Stimulated activated naive CD8-positive, alpha-beta T cell treated with anti-CD3 and anti-CD28 coated beads, Interleukin-15, Interleukin-2, amounts not matched to agents 100 ng/mL and 50 ng/mL, for 24 hours (primary cell): ENCODE data around the gene POTEM.
"Not testable (repeated sequence)": the region's sequence is repeated elsewhere in the genome, so short reads cannot be mapped to it uniquely, and the experiment has no call there.

Experiments
- H3K27ac Mint-ChIP-seq: one replicate; pipeline ENCODE4 v1.8.0; 2021; ENCODE audit warnings: mild to moderate bottlenecking, mixed read lengths
- H3K27me3 Mint-ChIP-seq: one replicate; pipeline ENCODE4 v1.8.0; 2021; ENCODE audit warnings: mixed read lengths
- H3K36me3 Mint-ChIP-seq: one replicate; pipeline ENCODE4 v1.8.0; 2021; ENCODE audit warnings: low read depth, mixed read lengths
- H3K4me1 Mint-ChIP-seq: one replicate; pipeline ENCODE4 v1.8.0; 2021; ENCODE audit warnings: low read depth, mixed read lengths
- H3K4me3 Mint-ChIP-seq: one replicate; pipeline ENCODE4 v1.8.0; 2021; ENCODE audit warnings: mild to moderate bottlenecking, mixed read lengths
- H3K9me3 Mint-ChIP-seq: one replicate; pipeline ENCODE4 v1.8.0; 2021; ENCODE audit warnings: mixed read lengths

POTEM gene

DNA sequence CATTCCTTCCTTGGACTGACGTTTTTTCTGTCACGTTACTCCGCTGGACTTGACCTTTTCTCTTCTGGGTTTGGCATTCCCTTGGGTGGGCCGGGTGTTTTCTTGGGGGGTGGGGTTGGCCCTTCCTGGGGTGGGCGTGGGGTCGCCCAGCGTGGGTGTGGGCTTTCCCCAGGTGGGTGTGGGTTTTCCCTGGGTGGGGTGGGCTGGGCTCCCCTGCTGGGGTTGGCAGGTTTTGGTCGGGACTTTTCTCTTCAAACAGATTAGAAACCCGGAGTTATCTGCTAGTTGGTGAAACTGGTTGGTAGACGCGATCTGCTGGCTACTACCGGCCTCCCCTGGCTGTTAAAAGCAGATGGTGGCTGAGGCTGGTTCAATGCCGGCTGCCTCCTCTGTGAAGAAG lies at the start of gene POTEM:
Gene POTEM (plus strand): TSS at position 301 of the 400 bp plus-strand sequence. CDS start 52 bp downstream, at position 353.
- H3K9me3 Mint-ChIP-seq, H3K4me1 Mint-ChIP-seq, H3K27ac Mint-ChIP-seq, H3K4me3 Mint-ChIP-seq, H3K27me3 Mint-ChIP-seq, H3K36me3 Mint-ChIP-seq: not testable (repeated sequence)

DNA sequence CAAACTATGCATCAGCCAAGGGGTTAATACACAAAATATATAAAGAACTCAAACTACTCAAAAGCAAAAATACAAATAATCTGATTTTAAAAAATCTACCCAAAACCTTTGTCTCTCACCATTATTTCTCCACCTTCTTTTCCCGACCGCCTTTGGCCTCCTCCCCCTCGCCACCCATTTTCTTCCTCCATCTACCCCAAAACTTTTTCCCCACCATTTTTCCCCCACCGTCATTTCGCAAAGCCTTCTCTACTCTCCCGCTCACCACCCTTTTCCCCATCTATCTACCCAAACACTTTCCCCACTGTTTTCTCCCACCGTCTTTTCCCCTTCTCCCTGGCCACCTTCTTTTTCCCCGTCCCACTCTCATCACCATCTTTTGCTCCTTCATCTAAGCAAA lies 48.9 kb upstream of the POTEM start:
- not testable (repeated sequence) for H3K9me3 Mint-ChIP-seq, H3K36me3 Mint-ChIP-seq

DNA sequence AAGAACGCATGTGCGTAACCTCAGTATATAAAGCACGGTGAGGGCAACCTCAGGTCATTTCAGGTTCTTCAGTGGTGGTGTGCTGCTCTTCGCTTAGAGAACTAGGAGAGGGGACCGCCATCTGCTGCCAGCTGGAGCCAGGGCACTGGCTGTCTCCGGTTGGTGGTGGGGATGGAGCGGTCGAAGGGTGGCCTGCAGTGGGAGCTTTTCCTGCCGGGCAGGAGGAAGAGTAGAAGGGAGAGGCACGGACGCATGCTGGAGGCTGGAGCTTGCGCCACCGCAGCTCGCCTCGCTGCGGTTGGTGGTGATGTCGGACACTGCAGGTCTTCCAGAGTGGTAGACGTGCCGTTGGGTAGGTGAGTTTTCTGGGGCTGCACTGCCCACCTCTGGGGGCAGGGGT lies 47.2 kb upstream of the POTEM start:
- H3K27me3 Mint-ChIP-seq, H3K4me3 Mint-ChIP-seq, H3K36me3 Mint-ChIP-seq, H3K4me1 Mint-ChIP-seq, H3K9me3 Mint-ChIP-seq, H3K27ac Mint-ChIP-seq: not testable (repeated sequence)

More for the DNA sequence above, 48.9 kb upstream of the POTEM start:
- not testable (repeated sequence) for H3K4me1 Mint-ChIP-seq, H3K4me3 Mint-ChIP-seq, H3K27me3 Mint-ChIP-seq, H3K27ac Mint-ChIP-seq

DNA sequence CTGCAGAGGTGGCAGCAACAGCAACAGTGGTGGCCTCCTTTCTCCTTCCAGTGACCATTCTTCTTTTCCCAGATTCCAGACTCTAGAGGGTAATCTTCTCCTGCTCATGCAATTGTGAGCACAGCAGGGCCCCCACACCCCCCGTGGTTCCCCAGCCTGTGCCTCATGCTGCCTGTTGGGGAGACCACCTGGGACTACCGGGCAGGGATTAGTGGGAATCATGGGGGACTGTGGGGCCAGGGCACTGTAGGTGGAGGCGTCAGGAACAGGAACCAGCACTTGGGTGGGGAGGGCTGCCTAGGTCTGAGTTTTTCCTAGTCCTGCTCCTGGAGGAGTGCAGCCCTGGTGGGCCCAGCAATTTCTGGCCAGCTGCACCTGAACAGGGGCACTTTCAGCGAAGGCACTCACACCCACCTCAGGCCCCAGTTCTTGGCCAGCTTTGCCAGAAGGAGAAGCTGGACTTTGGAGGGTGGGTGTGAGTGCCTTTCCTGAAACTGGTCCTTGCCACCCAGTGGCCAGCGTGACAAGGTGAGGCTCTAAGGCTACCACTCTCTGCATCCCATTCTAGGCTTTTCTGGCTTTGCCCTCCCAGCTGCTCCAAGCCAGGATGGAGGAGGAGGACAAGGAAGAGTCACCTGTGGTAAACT lies 46.1 kb upstream of the POTEM start:
- H3K4me1 Mint-ChIP-seq, H3K9me3 Mint-ChIP-seq, H3K27ac Mint-ChIP-seq, H3K36me3 Mint-ChIP-seq, H3K27me3 Mint-ChIP-seq, H3K4me3 Mint-ChIP-seq: not testable (repeated sequence)

DNA sequence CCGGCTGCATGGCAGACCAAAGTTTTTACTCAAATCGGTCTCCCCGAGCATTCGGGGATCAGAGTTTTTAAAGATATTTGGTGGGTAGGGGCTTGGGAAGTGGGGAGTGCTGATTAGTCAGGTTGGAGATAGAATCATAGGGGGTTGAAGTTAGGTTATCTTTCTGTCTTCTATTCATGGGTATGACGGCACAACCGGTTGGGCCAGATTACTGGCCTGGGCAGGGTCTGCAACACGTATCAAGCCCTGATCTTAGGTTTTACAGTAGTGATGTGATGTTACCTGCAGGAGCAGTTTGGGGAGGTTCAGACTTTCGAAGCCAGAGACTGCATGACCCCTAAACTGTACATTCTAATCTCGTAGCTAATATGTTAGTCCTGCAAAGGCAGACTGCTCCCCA lies 30.4 kb upstream of the POTEM start:
- not testable (repeated sequence) for H3K9me3 Mint-ChIP-seq, H3K36me3 Mint-ChIP-seq, H3K27ac Mint-ChIP-seq, H3K4me3 Mint-ChIP-seq, H3K27me3 Mint-ChIP-seq, H3K4me1 Mint-ChIP-seq

DNA sequence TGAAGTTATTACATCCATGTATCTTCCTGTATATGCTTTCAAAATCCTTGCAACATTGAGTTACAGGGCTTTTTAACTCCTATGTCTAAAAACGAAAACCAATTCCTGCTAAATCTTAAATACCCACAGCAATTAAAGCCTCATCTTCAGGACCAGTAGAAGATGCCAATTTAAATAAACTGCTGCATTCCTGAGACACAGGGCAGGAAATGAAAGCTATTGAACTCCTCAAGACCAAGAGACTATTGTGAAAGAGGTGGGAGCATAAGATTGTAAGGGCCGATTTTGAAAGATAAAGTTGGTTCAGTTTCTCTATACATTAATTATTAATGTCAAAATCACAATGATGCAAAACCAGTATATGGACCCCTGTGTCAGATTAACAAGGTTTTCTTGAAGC lies 28.5 kb upstream of the POTEM start:
- not testable (repeated sequence) for H3K27ac Mint-ChIP-seq, H3K27me3 Mint-ChIP-seq, H3K9me3 Mint-ChIP-seq

DNA sequence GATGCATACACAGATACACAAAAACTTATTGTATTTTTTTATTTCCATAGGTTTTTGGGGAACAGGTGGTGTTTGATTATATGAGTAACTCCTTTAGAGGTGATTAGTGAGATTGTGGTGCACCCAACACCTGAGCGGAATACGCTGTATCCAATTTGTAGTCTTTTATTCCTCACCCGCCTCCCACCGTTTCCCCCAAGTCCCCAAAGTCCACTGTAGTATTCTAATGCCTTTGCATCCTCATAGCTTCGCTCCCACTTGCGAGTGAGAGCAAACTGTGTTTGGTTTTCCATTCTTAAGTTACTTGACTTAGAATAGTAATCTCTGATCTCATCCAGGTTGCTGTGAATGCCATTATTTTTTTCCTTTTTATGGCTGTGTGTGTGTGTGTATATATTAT lies 17.3 kb upstream of the POTEM start:
- not testable (repeated sequence) for H3K27me3 Mint-ChIP-seq, H3K36me3 Mint-ChIP-seq, H3K9me3 Mint-ChIP-seq, H3K4me1 Mint-ChIP-seq, H3K27ac Mint-ChIP-seq, H3K4me3 Mint-ChIP-seq

More for the DNA sequence above, 28.5 kb upstream of the POTEM start:
- not testable (repeated sequence) for H3K36me3 Mint-ChIP-seq, H3K4me3 Mint-ChIP-seq, H3K4me1 Mint-ChIP-seq

DNA sequence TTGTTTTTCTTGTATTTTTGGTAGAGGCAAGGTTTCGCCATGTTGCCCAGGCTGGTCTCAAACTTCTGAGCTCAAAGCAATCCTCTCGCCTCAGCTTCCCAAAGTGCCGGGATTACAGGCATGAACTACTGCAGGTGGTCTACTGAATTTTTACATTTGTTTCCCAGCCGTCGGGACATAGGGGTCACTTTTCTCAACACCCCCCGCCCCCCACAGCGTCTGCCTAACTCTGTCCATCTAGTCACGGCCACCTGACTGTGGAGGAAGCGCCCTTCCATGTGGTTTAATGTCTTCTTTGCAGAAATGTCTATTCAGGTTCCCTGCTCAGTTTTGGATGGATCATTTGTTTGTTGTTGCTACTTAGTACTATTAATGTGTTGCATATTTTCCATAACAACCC lies 14.1 kb upstream of the POTEM start:
- not testable (repeated sequence) for H3K4me1 Mint-ChIP-seq, H3K9me3 Mint-ChIP-seq, H3K27ac Mint-ChIP-seq, H3K4me3 Mint-ChIP-seq, H3K27me3 Mint-ChIP-seq, H3K36me3 Mint-ChIP-seq

DNA sequence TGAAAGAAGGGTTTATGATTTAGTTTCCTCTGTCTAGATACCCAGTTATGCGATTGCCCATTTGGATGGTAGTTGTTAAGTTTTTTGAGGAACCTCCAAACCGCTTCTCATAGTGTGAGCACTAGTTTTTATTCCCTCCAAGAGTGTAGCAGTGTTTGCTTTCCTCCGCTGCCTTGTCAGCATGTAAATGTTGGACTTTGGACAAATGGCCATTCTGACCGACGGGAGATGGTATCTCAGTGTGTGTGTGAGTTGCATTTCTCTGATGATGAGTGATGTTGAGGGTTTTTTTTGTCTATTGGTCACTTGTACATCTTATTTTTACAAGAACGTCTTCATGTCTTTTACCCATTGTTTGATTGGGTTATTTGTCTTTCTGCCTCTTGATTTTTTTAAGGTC lies 11.4 kb upstream of the POTEM start:
- not testable (repeated sequence) for H3K9me3 Mint-ChIP-seq, H3K4me1 Mint-ChIP-seq, H3K4me3 Mint-ChIP-seq, H3K27me3 Mint-ChIP-seq, H3K27ac Mint-ChIP-seq, H3K36me3 Mint-ChIP-seq

DNA sequence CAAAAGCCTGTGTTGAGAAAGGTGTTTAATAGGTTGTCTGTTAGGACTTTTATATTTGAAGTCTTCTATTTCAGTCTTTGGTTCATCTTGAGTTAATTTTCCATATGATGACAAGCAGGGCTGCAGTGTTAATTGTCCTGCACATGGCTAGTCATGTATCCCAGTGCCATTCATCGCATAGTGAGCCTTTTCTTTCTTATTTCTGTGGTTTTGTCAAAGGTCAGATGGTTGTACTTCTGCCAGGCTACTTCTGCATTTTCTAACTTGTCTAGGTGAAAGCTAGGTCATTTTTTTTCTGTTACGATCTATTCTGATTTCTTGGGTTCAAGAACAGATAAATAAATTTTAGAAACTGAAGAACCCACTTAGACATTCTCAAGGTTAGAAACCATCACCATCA lies 5.7 kb upstream of the POTEM start:
- not testable (repeated sequence) for H3K4me1 Mint-ChIP-seq, H3K4me3 Mint-ChIP-seq, H3K36me3 Mint-ChIP-seq, H3K27ac Mint-ChIP-seq, H3K9me3 Mint-ChIP-seq, H3K27me3 Mint-ChIP-seq

DNA sequence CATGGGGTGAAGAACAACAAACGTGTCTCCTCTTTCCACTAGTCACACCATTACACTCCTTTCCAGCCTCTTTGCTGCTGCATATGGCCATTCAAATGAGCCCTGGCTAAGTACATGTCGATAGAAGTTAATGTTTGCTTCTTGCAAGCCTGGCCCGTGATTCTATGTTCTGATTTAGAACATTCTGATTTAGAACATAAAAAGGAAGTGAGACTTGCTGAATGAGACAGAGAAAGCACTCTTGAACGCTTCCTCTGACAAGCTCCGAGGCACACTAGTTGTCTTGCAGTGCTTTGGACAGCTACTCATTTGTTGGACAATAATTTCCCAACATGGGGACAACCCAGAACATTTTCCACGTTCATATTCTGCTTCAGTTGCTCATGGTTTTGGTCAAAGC lies 5.1 kb upstream of the POTEM start:
- not testable (repeated sequence) for H3K4me1 Mint-ChIP-seq, H3K27me3 Mint-ChIP-seq, H3K9me3 Mint-ChIP-seq, H3K4me3 Mint-ChIP-seq, H3K27ac Mint-ChIP-seq, H3K36me3 Mint-ChIP-seq

DNA sequence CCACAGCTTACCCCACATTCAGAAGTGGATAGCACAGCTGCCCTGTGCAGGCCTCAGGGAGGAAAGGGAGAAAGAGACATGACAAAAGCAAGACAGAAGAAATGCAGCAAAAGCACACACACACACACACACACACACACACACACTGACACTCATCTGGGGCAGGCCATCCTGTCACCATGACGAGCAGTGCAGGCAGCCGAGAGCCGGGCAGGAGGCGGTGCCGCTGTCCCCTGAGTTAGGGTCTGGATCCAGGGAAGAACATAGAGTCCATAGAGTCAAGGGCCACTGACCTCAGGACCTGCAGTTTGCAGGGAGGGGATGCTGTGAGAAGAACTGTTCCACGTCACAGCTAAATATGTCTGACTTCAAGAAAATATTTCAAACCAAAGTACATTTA lies 4.0 kb upstream of the POTEM start:
- H3K4me1 Mint-ChIP-seq, H3K27ac Mint-ChIP-seq, H3K4me3 Mint-ChIP-seq, H3K9me3 Mint-ChIP-seq, H3K36me3 Mint-ChIP-seq, H3K27me3 Mint-ChIP-seq: not testable (repeated sequence)

DNA sequence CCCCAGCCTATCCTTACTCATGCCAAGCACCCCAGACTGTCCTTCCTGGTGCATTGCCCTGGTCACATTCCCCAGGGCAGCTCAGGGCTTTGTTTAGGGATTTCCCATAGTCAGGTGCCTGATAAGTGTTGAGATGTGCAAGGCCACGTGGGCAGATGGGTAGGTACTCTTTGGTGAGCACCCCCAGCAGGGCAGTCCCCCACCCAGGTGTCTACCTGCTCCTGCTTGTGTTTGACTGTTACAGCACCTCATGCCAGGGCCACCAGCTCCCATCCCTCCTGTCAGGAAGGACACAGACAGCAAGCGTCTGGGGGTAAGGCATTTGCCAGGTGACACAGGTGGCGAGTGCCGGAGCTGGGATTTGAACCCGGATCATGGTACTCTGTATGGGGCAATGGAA lies 2.4 kb upstream of the POTEM start:
- H3K27ac Mint-ChIP-seq, H3K36me3 Mint-ChIP-seq, H3K27me3 Mint-ChIP-seq, H3K9me3 Mint-ChIP-seq, H3K4me1 Mint-ChIP-seq, H3K4me3 Mint-ChIP-seq: not testable (repeated sequence)

DNA sequence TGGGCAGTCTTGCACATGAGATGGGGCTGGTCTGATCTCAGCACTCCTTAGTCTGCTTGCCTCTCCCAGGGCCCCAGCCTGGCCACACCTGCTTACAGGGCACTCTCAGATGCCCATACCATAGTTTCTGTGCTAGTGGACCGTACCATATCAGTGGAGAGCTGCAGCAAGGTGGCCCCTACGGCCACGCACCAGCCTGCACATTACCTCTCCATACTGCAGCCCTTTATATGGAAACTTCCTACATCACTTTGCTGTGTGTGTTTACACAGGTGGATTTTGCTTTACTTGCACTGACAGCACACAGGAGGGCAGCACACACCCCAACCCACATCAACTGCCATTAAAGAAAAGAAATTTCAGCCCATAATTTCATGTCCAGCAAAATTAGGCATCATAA lies 35.3 kb downstream of the POTEM start:
- H3K4me1 Mint-ChIP-seq, H3K27ac Mint-ChIP-seq, H3K9me3 Mint-ChIP-seq, H3K4me3 Mint-ChIP-seq, H3K36me3 Mint-ChIP-seq, H3K27me3 Mint-ChIP-seq: not testable (repeated sequence)

DNA sequence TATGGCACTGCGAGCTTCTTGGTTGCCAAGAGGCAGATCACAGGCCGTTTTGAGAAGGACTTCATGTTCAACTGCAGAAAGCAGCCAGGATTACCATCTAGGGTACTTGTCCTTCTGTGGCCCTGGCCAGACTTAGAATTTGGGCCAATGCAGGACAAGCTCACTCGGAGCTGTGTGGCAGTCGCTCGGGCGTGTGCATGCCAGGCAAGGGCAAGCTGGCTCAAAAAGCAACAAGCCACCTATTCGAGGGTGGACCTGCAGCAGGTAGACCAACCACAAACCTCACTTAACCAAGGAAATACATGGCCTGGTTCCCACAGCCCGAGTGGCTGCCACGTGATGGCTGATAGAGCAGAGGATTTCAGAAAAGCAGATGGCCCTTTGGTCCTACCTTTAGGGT lies 39.3 kb downstream of the POTEM start:
- not testable (repeated sequence) for H3K9me3 Mint-ChIP-seq, H3K27me3 Mint-ChIP-seq, H3K27ac Mint-ChIP-seq, H3K4me3 Mint-ChIP-seq, H3K4me1 Mint-ChIP-seq, H3K36me3 Mint-ChIP-seq

DNA sequence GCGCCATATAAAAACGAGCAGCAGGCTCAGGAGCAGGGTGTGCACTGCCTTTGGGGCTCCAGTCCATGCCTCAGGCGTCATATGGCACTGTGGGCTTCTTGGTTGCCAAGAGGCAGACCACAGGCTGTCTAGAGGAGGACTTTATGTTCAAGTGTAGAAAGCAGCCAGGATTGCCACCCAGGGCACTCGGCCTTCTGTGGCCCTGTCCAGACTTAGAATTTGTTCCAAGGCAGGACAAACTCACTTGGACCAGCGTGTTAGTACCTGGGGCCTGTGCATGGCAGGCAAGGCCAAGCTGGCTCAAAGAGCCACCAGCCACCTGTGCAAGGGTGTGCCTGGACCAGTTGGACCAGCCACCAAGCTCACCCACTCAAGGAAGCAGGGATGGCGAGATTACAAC lies 40.4 kb downstream of the POTEM start:
- H3K4me1 Mint-ChIP-seq, H3K4me3 Mint-ChIP-seq, H3K27ac Mint-ChIP-seq, H3K9me3 Mint-ChIP-seq, H3K27me3 Mint-ChIP-seq, H3K36me3 Mint-ChIP-seq: not testable (repeated sequence)

DNA sequence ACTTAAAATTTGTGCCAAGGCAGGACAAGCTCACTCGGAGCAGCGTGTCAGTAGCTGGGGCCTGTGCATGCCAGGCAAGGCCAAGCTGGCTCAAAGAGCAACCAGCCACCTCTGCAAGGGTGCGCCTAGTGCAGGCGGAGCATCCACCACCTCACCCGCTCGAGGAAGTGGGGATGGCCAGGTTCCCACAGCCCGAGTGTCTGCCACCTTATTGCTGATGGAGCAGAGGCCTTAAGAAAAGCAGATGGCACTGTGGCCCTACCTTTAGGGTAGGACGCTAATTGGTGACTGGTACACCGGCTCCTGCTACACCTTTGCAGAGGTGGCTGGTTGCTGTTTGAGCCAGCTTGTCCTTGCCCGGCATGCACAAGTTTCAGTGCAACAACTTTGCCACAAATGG lies 43.8 kb downstream of the POTEM start:
- not testable (repeated sequence) for H3K9me3 Mint-ChIP-seq, H3K27ac Mint-ChIP-seq, H3K27me3 Mint-ChIP-seq, H3K36me3 Mint-ChIP-seq, H3K4me3 Mint-ChIP-seq, H3K4me1 Mint-ChIP-seq
